NB4 (cell line): ENCODE data around the gene LRBA.

Experiments
- DNase-seq: peaks from one replicate; pipeline ENCODE4 v3.0.0; 2010; ENCODE audit warnings: low read depth
- H3K4me3 ChIP-seq: one replicate; pipeline ENCODE4 v1.5.1; 2011; ENCODE audit warnings: mild to moderate bottlenecking, low read depth, low read length, moderate library complexity
- CTCF ChIP-seq: IDR thresholded peaks from one replicate; pipeline ENCODE4 v1.5.1; 2012; ENCODE audit warnings: low read depth, low read length
- MAX ChIP-seq: IDR thresholded peaks from 2 replicates; pipeline ENCODE4 v1.6.1; 2011; ENCODE audit warnings: low read depth, low read length
- MYC ChIP-seq: IDR thresholded peaks from 2 replicates; pipeline ENCODE4 v1.6.1; 2011; ENCODE audit warnings: low read depth, low read length
- POLR2A ChIP-seq: IDR thresholded peaks from 2 replicates; pipeline ENCODE4 v1.6.1; 2011; ENCODE audit warnings: mild to moderate bottlenecking; ENCODE audit not compliant: insufficient read length; ENCODE audit errors: extremely low read depth

LRBA gene

GRCh38 chr4:150586162-150586810 lies 428.8 kb downstream of the LRBA start:
- H3K4me3 ChIP-seq = no peak overlapping the region
- no peak for TF ChIP-seq MAX
- TF ChIP-seq CTCF = no peak
- TF ChIP-seq MYC = no peak
- no peak for TF ChIP-seq POLR2A
- DNase-seq = no peak

- no peak for DNase-seq
- H3K4me3 ChIP-seq = no peak overlapping the region
- TF ChIP-seq MAX (no peak), POLR2A (no peak), MYC (no peak), CTCF (no peak)
Observed at GRCh38 chr4:150585611-150586010, 429.5 kb downstream of the LRBA start.

GRCh38 chr4:150584111-150584915 lies 430.8 kb downstream of the LRBA start:
- DNase-seq = no peak
- H3K4me3 ChIP-seq = no peak overlapping the region

GRCh38 chr4:150583287-150584110 lies 431.6 kb downstream of the LRBA start:
- no peak for DNase-seq
- TF ChIP-seq MAX (no peak), MYC (no peak), CTCF (no peak), POLR2A (no peak)
- H3K4me3 ChIP-seq = no peak overlapping the region

More at GRCh38 chr4:150584111-150584915, 430.8 kb downstream of the LRBA start:
- TF ChIP-seq POLR2A (no peak), MYC (no peak), CTCF (no peak), MAX (no peak)

- H3K4me3 ChIP-seq = no peak overlapping the region
- DNase-seq = no peak
- no peak for TF ChIP-seq CTCF
- no peak for TF ChIP-seq MAX
- no peak for TF ChIP-seq POLR2A
- no peak for TF ChIP-seq MYC
Observed at GRCh38 chr4:150582873-150583286, 432.2 kb downstream of the LRBA start.
